Upper lobe of left lung (tissue), 6 donors: ENCODE measurements around the gene GADD45G. TPM values are rescaled to one million over a fixed set of nuclear protein-coding genes. Genes with fewer than 3 reads are reported as not detected.

Source experiments
- ATAC-seq, 2 donors: fragments of 200-7000 bp; cut with Tn5 transposase; one replicate each; pipeline ENCODE4 v1.9.1; 2022; ENCODE audit warnings: mild to moderate bottlenecking in 2 of 2, moderate library complexity in 2 of 2; ENCODE audit not compliant: low FRiP score in 2 of 2
- DNase-seq, 2 donors: peaks; one replicate each; pipeline ENCODE4 v3.0.0-alpha.2; 2019 to 2020
- H3K27ac ChIP-seq, 4 donors: fragments of 200-600 bp; sonication (generic); one replicate each; pipeline ENCODE4 v1.5.1; 2016 to 2019
- H3K27me3 ChIP-seq, 4 donors: fragments of 200-600 bp; sonication (generic); one replicate each; pipeline ENCODE4 v1.5.1; 2017 to 2019
- H3K36me3 ChIP-seq, 4 donors: fragments of 200-600 bp; sonication (generic); one replicate each; pipeline ENCODE4 v1.5.1; 2016 to 2019
- H3K4me1 ChIP-seq, 4 donors: fragments of 200-600 bp; sonication (generic); one replicate each; pipeline ENCODE4 v1.5.1; 2018 to 2019
- H3K4me3 ChIP-seq, 4 donors: fragments of 200-600 bp; sonication (generic); one replicate each; pipeline ENCODE4 v1.5.1; 2017 to 2019; ENCODE audit warnings: mild to moderate bottlenecking in 2 of 4, moderate library complexity in 1 of 4
- H3K9me3 ChIP-seq, 4 donors: fragments of 200-600 bp; sonication (generic); one replicate each; pipeline ENCODE4 v1.5.1; 2018 to 2019
- EP300 ChIP-seq, 4 donors: sonication (generic); formaldehyde crosslinking; IDR thresholded peaks; one replicate each; pipeline ENCODE4 v1.5.1; 2017; ENCODE audit warnings: antibody characterized with exemption in 4 of 4, control low read depth in 2 of 4
- POLR2A ChIP-seq, 4 donors: fragments of 450-650 bp; IDR thresholded peaks; one replicate each; pipeline ENCODE4 v1.5.1; 2016 to 2017; ENCODE audit warnings: antibody characterized with exemption in 4 of 4, mild to moderate bottlenecking in 2 of 4
- POLR2AphosphoS5 ChIP-seq, 2 donors: sonication (generic); formaldehyde crosslinking; IDR thresholded peaks; one replicate each; pipeline ENCODE4 v1.5.1; 2017; ENCODE audit warnings: antibody characterized with exemption in 2 of 2
- WGBS, 2 donors: methylation state at CpG; one replicate each; pipeline ENCODE4 v1.1.5; 2017 to 2018; 5-methylcytosine and 5-hydroxymethylcytosine counted together
- total RNA-seq, 6 donors: library from RNA; depleted of rRNA in 4 of 6; stranded (reverse); fragments of >200 nt in 4 of 6; gene quantifications; one replicate each; pipeline versions ENCODE4 v1.1.0 to v1.2.1, GENCODE V29; 2016 to 2021
- TF ChIP-seq, protein P1 (sequence below), 6 experiments: fragments of 450-650 bp in 4 of 6; fragments of 200-600 bp in 2 of 6; sonication (generic) in 2 of 6; IDR thresholded peaks; one replicate each; pipeline ENCODE4 v1.5.1; 2016 to 2019; ENCODE audit warnings: antibody characterized with exemption in 6 of 6
- donor health status: DM: no; HTN: no; CAD: no; lungs with moderate emphysema.
- donor health status: DM: no; HTN: yes; CAD: no; lungs with severe emphysema.

GADD45G gene
- total RNA-seq, 6 donors from 2014 or later: 12.6 to 46.1 (median 20.1) TPM

DNA sequence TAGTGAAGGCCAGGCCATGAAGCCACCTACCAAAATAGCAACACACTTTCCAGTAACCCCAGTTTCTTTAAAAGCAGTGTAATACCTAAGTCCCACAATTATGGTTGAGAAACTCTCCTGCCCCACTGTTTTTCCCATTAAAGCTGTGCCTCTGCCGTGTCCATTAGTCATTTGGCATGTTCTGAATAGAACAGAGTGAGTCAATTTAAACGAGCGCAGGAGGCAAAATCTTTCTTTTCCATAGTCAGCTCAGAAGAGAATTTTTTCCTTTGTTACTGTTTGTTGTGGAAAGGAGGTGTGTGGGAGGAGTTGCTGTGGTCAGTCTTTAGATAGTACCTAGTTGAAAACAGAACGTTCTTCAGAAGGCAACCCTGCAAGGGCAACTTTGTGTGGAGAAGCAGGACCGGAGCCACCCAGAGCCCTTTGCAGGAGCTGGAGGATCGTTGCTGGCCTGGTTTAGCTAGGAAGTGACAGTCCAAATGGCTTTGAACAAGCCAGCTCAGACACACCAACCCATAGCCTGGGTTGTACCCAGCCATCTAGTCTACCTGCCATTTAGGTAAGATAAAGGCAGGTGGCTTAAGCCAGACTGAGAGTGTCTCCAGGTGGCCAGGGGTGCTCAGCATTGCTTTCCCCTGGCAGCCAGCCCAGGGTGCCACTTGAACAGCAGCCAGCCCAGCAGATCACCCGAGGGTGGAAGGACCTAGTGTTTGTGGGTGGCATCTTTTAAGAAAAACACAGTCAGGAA lies 30.4 kb downstream of the GADD45G start:
- WGBS, 2 donors: 70 to 82% methylated on average over 6 to 7 of the region's 7 CpGs
- H3K4me3 ChIP-seq: no peak overlapping the region
- H3K9me3 ChIP-seq: no peaks in the 10 kb centered on the region
- DNase-seq (peak in 1 of 2 donors; percentile 83), ATAC-seq (peak in 1 of 2 donors; percentile 18)
- TF ChIP-seq EP300 (IDR thresholded peaks at IDR 0.05): no peak
- no peak for TF ChIP-seq POLR2A (IDR thresholded peaks at IDR 0.05)
- TF ChIP-seq, protein P1, sequence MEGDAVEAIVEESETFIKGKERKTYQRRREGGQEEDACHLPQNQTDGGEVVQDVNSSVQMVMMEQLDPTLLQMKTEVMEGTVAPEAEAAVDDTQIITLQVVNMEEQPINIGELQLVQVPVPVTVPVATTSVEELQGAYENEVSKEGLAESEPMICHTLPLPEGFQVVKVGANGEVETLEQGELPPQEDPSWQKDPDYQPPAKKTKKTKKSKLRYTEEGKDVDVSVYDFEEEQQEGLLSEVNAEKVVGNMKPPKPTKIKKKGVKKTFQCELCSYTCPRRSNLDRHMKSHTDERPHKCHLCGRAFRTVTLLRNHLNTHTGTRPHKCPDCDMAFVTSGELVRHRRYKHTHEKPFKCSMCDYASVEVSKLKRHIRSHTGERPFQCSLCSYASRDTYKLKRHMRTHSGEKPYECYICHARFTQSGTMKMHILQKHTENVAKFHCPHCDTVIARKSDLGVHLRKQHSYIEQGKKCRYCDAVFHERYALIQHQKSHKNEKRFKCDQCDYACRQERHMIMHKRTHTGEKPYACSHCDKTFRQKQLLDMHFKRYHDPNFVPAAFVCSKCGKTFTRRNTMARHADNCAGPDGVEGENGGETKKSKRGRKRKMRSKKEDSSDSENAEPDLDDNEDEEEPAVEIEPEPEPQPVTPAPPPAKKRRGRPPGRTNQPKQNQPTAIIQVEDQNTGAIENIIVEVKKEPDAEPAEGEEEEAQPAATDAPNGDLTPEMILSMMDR (IDR thresholded peaks at IDR 0.05): no peak
- TF ChIP-seq POLR2AphosphoS5 (IDR thresholded peaks at IDR 0.05): no peak
- H3K27ac ChIP-seq: no peak overlapping the region
- no peaks in the 10 kb centered on the region for H3K36me3 ChIP-seq
- H3K27me3 ChIP-seq: no peaks in the 10 kb centered on the region
- H3K4me1 ChIP-seq: peaks cover 19 to 44% (median 37%) of the 10 kb centered on the region in 4 donors

DNA sequence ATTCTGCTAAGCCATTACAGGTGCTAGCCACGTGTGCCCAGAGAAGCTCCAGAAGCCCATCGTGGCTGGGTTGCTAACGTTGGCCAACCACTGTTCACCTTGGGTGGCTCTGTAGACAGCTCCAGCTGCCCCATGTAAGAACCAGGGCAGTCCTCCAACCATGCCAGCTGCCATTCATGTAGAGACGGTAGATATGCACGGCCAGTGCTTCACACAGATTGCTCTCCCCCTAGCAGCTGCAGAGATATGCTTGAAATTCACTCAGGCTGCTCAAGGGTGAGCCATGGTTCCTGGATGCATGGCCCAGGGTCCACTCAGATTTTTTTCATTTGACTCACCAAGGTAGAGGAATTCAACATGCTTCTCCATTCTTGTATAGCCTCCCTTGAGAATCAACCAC lies 31.0 kb downstream of the GADD45G start:
- no peak overlapping the region for H3K27ac ChIP-seq
- ATAC-seq: no peak
- 60% methylated on average over 5 of the region's 5 CpGs; no CpG with 5 or more reads in 1 of the 2 donors for WGBS, 2 donors
- TF ChIP-seq, protein P1 (IDR thresholded peaks at IDR 0.05): no peak
- TF ChIP-seq POLR2AphosphoS5 (IDR thresholded peaks at IDR 0.05) (no peak), POLR2A (IDR thresholded peaks at IDR 0.05) (no peak), EP300 (IDR thresholded peaks at IDR 0.05) (no peak)
- no peaks in the 10 kb centered on the region for H3K9me3 ChIP-seq
- peaks cover 25 to 50% (median 43%) of the 10 kb centered on the region in 4 donors for H3K4me1 ChIP-seq
- H3K4me3 ChIP-seq: no peak overlapping the region
- no peaks in the 10 kb centered on the region for H3K27me3 ChIP-seq
- no peaks in the 10 kb centered on the region for H3K36me3 ChIP-seq
- DNase-seq: no peak

DNA sequence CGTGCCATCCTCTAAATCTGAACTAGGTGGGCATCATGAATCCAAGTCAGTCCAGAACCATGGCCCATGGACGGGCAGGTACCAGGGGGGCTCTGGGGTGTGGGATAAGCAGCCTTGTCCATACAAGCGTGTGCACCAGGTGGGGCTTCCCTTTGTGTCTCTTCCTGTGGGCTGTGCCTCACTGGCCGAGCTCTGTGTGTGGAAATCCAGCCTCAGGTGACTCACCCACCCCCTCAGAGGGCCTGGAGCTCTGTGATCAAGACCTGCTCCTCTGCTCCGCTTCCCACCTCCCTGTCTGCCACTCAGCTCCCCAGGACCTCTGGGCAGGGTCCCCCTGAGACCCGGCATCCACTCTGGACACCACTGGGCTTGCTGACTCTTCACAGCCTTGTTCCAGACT lies 33.0 kb downstream of the GADD45G start:
- Histone ChIP-seq H3K4me3 (no peak overlapping the region), H3K36me3 (no peaks in the 10 kb centered on the region), H3K9me3 (no peaks in the 10 kb centered on the region), H3K27ac (no peak overlapping the region), H3K4me1 (peaks cover 25 to 47% (median 40%) of the 10 kb centered on the region in 4 donors), H3K27me3 (no peaks in the 10 kb centered on the region)
- no peak for TF ChIP-seq EP300 (IDR thresholded peaks at IDR 0.05)
- no peak for TF ChIP-seq POLR2AphosphoS5 (IDR thresholded peaks at IDR 0.05)
- no peak for TF ChIP-seq POLR2A (IDR thresholded peaks at IDR 0.05)
- TF ChIP-seq, protein P1 (IDR thresholded peaks at IDR 0.05): no peak
- WGBS, 2 donors: 78 to 93% methylated on average over 6 of the region's 6 CpGs
- ATAC-seq (no peak), DNase-seq (no peak)

DNA sequence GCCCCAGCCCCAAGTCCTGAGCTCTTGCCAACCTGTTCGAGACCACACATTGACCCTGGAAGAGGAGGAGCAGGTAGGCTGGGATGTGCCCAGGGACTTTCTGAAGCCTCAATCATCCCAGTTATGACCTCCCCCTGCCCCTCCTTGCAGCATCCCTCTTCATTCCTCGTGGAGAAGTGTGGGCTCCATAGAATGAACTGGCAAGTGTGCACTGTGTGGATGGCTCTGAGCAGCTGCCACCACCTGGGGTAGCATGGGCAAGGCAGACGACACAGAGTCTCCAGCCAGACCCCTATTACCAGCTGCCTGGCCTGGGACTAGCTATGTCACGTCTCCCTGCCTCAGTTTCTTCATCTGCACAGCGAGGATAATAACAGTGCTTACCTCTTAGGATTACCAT lies 33.5 kb downstream of the GADD45G start:
- peak overlapping the region in 1 of 4 donors; percentile 68 for H3K27ac ChIP-seq

More for the DNA sequence above, 33.5 kb downstream of the GADD45G start:
- Histone ChIP-seq H3K9me3 (no peaks in the 10 kb centered on the region), H3K27me3 (no peaks in the 10 kb centered on the region), H3K36me3 (no peaks in the 10 kb centered on the region), H3K4me1 (peaks cover 23 to 41% (median 35%) of the 10 kb centered on the region in 4 donors), H3K4me3 (no peak overlapping the region)
- 74 to 88% methylated on average over 5 of the region's 5 CpGs for WGBS, 2 donors
- no peak for TF ChIP-seq POLR2A (IDR thresholded peaks at IDR 0.05)
- TF ChIP-seq EP300 (IDR thresholded peaks at IDR 0.05): no peak
- TF ChIP-seq, protein P1 (IDR thresholded peaks at IDR 0.05): no peak
- TF ChIP-seq POLR2AphosphoS5 (IDR thresholded peaks at IDR 0.05): no peak
- no peak for DNase-seq
- ATAC-seq: no peak
